AG09309 (cell line): ENCODE data around the gene CSNK2A1.

Experiments
- DNase-seq: peaks from one replicate; pipeline ENCODE4 v3.0.0-alpha.2; 2010; ENCODE audit warnings: low read depth
- H3K4me3 ChIP-seq: 2 replicates; pipeline ENCODE4 v1.5.1; 2011; ENCODE audit warnings: mild to moderate bottlenecking, low read depth, low read length, moderate library complexity; ENCODE audit not compliant: control insufficient read depth
- TF ChIP-seq, protein P1 (sequence below): IDR thresholded peaks from 2 replicates; pipeline ENCODE4 v1.5.1; 2011; ENCODE audit warnings: mild to moderate bottlenecking, low read depth, low read length, inconsistent platforms; ENCODE audit not compliant: insufficient read depth, control insufficient read depth; ENCODE audit errors: missing control alignments

The CSNK2A1 gene

DNA sequence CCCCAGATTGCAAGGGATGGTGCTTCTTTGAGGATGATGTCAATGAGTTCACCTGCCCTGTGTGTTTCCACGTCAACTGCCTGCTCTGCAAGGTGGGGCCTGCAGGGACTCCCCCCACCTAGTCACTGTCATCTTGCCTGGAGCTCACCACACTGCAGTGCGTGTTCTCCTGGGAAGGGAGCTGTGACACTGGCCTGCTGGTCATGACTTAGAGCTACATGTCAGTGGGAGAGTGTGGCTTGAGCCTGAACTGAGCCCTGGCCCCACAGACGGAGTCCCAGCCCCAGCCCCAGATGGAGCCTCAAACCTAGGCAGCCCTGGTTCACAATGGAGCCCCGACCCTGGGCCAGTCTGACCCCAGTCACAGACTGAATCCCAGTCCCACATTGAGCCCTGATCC is 116.2 kb downstream of the CSNK2A1 start:
- TF ChIP-seq, protein P1, sequence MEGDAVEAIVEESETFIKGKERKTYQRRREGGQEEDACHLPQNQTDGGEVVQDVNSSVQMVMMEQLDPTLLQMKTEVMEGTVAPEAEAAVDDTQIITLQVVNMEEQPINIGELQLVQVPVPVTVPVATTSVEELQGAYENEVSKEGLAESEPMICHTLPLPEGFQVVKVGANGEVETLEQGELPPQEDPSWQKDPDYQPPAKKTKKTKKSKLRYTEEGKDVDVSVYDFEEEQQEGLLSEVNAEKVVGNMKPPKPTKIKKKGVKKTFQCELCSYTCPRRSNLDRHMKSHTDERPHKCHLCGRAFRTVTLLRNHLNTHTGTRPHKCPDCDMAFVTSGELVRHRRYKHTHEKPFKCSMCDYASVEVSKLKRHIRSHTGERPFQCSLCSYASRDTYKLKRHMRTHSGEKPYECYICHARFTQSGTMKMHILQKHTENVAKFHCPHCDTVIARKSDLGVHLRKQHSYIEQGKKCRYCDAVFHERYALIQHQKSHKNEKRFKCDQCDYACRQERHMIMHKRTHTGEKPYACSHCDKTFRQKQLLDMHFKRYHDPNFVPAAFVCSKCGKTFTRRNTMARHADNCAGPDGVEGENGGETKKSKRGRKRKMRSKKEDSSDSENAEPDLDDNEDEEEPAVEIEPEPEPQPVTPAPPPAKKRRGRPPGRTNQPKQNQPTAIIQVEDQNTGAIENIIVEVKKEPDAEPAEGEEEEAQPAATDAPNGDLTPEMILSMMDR: no peak
- DNase-seq: no peak
- no peak overlapping the region for H3K4me3 ChIP-seq

DNA sequence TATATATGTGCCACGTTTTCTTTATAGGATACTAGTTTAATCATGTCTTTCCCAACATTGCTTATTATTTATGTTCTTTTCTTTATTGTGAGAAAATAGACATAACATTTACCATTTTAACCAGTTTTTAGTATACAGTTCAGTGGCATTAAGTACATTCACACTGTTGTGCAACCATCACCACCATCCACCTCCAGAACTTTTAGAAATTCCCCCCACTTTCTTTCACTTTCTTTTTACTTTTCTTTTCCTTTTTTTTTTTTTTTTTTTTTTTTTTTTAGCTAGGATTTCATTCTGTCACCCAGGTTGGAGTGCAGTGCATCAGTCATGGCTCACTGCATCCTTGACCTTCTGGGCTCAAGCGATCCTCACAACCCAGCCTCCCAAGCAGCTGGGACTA is 117.0 kb downstream of the CSNK2A1 start:
- no peak for DNase-seq
- TF ChIP-seq, protein P1: no peak
- H3K4me3 ChIP-seq: no peak overlapping the region
